Inflammatory macrophage (primary cell): ENCODE measurements around the gene ZFP91.

Experiments
- DNase-seq, 2 donors: peaks; one replicate each; pipeline ENCODE4 v3.0.0-alpha.2; 2020 to 2022

The ZFP91 gene

GRCh38 chr11:58582437-58582836 is 3.6 kb downstream of the ZFP91 start:
- DNase-seq: no peak

- DNase-seq: peak in 1 of 2 donors; percentile 20
Observed at GRCh38 chr11:58586998-58587397, 8.1 kb downstream of the ZFP91 start.

GRCh38 chr11:58591659-58592058 is 12.8 kb downstream of the ZFP91 start:
- no peak for DNase-seq

GRCh38 chr11:58592760-58593472 is 14.1 kb downstream of the ZFP91 start:
- no peak for DNase-seq

GRCh38 chr11:58594826-58595225 is 16.0 kb downstream of the ZFP91 start:
- no peak for DNase-seq

- no peak for DNase-seq
Observed at GRCh38 chr11:58596621-58597020, 17.8 kb downstream of the ZFP91 start.

- no peak for DNase-seq
Observed at GRCh38 chr11:58597486-58598144, 18.8 kb downstream of the ZFP91 start.

GRCh38 chr11:58600510-58600909 is 21.6 kb downstream of the ZFP91 start:
- no peak for DNase-seq

- no peak for DNase-seq
Observed at GRCh38 chr11:58606930-58607714, 28.3 kb downstream of the ZFP91 start.

- DNase-seq: no peak
Observed at GRCh38 chr11:58608331-58608730, 29.5 kb downstream of the ZFP91 start.

GRCh38 chr11:58609723-58610122 is 30.9 kb downstream of the ZFP91 start:
- peak; percentile 13 to 25 for DNase-seq

- no peak for DNase-seq
Observed at GRCh38 chr11:58613228-58613627, 34.4 kb downstream of the ZFP91 start.

GRCh38 chr11:58615559-58615958 is 36.7 kb downstream of the ZFP91 start:
- no peak for DNase-seq

GRCh38 chr11:58616594-58616993 is 37.7 kb downstream of the ZFP91 start:
- DNase-seq: no peak

- no peak for DNase-seq
Observed at GRCh38 chr11:58617976-58618557, 39.2 kb downstream of the ZFP91 start.

GRCh38 chr11:58621586-58622262 is 42.9 kb downstream of the ZFP91 start:
- DNase-seq: no peak

- no peak for DNase-seq
Observed at GRCh38 chr11:58622344-58622743, 43.5 kb downstream of the ZFP91 start, which contains the start of gene CNTF. TSS of gene CNTF (plus strand) at chr11:58622665. CDS start at chr11:58622753, 88 bp downstream.

- DNase-seq: no peak
Observed at GRCh38 chr11:58625086-58625485, 46.2 kb downstream of the ZFP91 start.

GRCh38 chr11:58625826-58626460 is 47.1 kb downstream of the ZFP91 start:
- no peak for DNase-seq

GRCh38 chr11:58626934-58627483 is 48.1 kb downstream of the ZFP91 start:
- DNase-seq: no peak

GRCh38 chr11:58628446-58628845 is 49.6 kb downstream of the ZFP91 start:
- DNase-seq: no peak

GRCh38 chr11:58629857-58630256 is 51.0 kb downstream of the ZFP91 start:
- DNase-seq: peak; percentile 33 to 34
